Nasal cavity respiratory epithelium epithelial cell of viscerocranial mucosa (primary cell): ENCODE results near the gene SLC8A2. TPM values are rescaled to one million over a fixed set of nuclear protein-coding genes. Genes with fewer than 3 reads are reported as not detected.

Source experiments
- total RNA-seq: library from RNA; depleted of rRNA; stranded (reverse); fragments of >200 nt; gene quantifications from 2 replicates; pipeline ENCODE4 v1.2.3, GENCODE V29; 2014

The SLC8A2 gene
- total RNA-seq, result under 0.01 and 0.21 TPM in 2 replicates

GRCh38 chr19:47471733-47472457 lies at the start of gene SLC8A2:
TSS of gene SLC8A2 (minus strand) at chr19:47471893. CDS start at chr19:47466403, 5,490 bp downstream.

GRCh38 chr19:47514869-47515588 lies 43.3 kb upstream of the SLC8A2 start, which contains the start of gene NAPA:
TSS of gene NAPA (minus strand) at chr19:47515063. CDS start at chr19:47514940, 123 bp downstream.

GRCh38 chr19:47483800-47484690 lies 12.4 kb upstream of the SLC8A2 start, which contains the start of gene KPTN:
TSS of gene KPTN (minus strand) at chr19:47484219. CDS start at chr19:47484160, 59 bp downstream.

GRCh38 chr19:47419030-47419783 lies 52.5 kb downstream of the SLC8A2 start, which contains the start of gene MEIS3:
TSS of gene MEIS3 (minus strand) at chr19:47419527. CDS start at chr19:47419081, 446 bp downstream.

Other genes with a start within 250 kb of the SLC8A2 start
- 8.9 and 9.0 TPM in 2 replicates for gene BBC3, start 240.7 kb downstream of the SLC8A2 start, total RNA-seq
- gene CCDC9, start 215.4 kb downstream of the SLC8A2 start, total RNA-seq, result 10.5 and 10.6 TPM in 2 replicates
- gene INAFM1, start 197.0 kb downstream of the SLC8A2 start, total RNA-seq, result 2.1 TPM in 2 replicates
- gene C5AR1, start 162.0 kb downstream of the SLC8A2 start, total RNA-seq, result under 0.01 and 1.5 TPM in 2 replicates
- gene C5AR2, start 139.7 kb downstream of the SLC8A2 start, total RNA-seq, result under 0.01 and 0.36 TPM in 2 replicates
- gene DHX34, start 122.6 kb downstream of the SLC8A2 start, total RNA-seq, result 13.3 and 20.3 TPM in 2 replicates
- gene MEIS3, start 52.4 kb downstream of the SLC8A2 start, total RNA-seq, result 3.4 and 9.6 TPM in 2 replicates
- gene KPTN, start 12.3 kb upstream of the SLC8A2 start, total RNA-seq, result 2.7 and 4.3 TPM in 2 replicates
- 30.1 and 57.7 TPM in 2 replicates for gene NAPA, start 43.2 kb upstream of the SLC8A2 start, total RNA-seq
- under 0.01 TPM in 2 replicates for gene ZNF541, start 101.3 kb upstream of the SLC8A2 start, total RNA-seq
- gene BICRA, start 137.2 kb upstream of the SLC8A2 start, total RNA-seq, result 1.4 and 7.1 TPM in 2 replicates
- 59.5 and 192 TPM in 2 replicates for gene EHD2, start 241.5 kb upstream of the SLC8A2 start, total RNA-seq